CD4-positive, alpha-beta T cell treated with Interleukin-2 at 100 ng/mL for 4 hours (primary cell): ENCODE measurements around the gene RHOT2.
A peak's percentile ranks its signal among the peaks of the same experiment; 100 is the strongest.

Experiments used
- DNase-seq: peaks from one replicate; pipeline ENCODE4 v3.0.0-alpha.2; 2020; ENCODE audit warnings: low spot score

RHOT2 gene

DNA sequence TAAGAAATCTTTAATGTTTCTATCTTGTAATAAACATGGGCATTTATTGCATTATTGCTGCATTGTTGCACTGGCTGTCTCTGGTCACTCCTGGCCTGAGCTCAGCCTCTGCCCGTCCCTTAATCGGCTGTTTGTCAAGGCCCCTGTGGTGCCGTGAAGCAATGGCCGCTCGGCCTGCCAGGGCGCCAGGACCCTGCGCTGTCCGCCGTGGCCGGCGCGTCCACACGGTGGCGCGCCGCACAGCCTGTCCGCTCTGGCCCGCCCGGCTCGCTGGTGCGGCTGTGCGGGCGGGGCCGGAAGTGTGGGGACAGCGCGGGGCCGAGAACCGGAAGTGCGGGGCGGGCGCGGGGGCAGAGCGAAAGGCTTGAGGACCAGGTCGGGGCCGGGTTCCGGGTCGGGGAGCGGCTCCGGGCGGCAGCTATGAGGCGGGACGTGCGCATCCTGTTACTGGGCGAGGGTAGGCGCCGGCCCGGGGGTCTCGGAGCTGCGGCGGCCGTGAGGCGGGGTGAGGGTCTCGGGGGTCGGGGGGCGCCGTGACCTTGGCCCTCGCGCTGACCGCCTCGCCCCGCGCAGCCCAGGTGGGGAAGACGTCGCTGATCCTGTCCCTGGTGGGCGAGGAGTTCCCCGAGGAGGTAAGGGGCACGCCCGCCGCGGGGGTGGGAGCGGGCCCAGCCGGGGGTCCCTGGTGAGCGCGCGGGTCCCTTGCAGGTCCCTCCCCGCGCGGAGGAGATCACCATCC, at the start of gene RHOT2:
Gene RHOT2 (plus strand): TSS at position 353 of the 739 bp plus-strand sequence. CDS start 68 bp downstream, at position 421.
- DNase-seq: peak; percentile 92

DNA sequence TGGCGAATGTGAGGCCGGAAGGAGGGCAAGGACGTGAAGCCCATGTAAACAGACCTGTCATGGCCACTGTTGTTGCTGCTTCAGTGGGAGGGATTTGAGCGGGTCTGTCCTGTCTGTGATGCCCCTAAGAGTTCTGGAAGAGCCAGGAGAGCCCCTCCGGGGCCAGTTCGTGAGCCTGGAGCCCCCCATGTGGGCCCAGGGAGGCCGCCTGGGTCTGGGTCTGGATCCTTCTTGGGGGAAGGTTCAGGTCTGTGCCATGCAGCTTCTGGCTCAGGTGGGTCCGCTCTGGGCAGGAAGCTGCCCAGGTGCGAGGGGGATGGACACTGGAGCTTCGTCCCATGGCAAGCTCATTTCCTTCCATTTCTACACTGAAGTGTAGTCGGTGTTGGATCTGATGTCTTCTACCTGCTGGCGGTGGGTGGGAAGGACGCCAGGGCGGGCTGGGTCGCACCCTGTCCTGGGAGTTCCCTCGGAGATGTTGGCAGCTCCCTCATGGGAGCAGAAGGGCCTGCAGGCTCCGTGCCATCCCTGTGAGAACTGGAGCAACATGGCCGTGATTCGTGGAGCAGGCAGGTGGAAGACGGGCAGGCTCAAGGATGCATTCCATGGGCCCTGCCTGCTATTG, 48.3 kb upstream of the RHOT2 start:
- DNase-seq: no peak

DNA sequence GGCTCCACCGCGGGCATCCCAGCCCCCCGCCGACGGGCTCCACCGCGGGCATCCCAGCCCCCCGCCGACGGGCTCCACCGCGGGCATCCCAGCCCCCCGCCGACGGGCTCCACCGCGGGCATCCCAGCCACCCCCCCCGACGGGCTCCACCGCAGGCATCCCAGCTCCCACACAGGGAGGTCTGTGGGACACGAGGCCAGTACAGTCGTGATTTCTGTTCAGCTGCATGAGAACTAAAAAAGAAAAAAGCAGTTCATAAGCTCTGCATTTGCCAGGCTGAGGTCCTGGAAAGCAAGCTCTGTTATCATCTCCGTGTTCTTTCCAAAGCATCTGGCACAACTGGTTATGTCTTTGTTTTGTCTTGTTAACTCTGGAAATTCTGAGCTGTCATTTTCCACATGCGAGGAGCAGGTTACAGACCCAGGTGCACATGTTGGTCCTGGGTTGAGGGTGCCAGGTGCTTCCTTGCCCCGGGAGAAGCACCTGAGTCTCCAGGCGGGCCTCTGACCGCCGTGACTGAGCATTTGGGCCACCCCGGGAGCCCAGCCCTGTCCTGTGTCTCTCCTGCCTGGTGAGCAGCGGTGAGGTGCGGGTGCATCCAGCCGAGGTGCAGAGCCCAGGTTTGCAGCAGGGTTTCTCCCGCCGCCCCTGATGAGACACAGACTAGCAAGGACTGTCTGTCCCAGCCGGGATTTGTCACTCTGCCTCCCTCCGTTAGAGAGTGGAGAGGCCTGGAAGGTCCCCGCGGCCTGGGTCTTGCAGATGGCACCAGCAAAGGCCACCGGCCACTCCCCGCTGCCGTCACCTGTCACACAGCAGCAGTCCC, 47.0 kb upstream of the RHOT2 start:
- no peak for DNase-seq

DNA sequence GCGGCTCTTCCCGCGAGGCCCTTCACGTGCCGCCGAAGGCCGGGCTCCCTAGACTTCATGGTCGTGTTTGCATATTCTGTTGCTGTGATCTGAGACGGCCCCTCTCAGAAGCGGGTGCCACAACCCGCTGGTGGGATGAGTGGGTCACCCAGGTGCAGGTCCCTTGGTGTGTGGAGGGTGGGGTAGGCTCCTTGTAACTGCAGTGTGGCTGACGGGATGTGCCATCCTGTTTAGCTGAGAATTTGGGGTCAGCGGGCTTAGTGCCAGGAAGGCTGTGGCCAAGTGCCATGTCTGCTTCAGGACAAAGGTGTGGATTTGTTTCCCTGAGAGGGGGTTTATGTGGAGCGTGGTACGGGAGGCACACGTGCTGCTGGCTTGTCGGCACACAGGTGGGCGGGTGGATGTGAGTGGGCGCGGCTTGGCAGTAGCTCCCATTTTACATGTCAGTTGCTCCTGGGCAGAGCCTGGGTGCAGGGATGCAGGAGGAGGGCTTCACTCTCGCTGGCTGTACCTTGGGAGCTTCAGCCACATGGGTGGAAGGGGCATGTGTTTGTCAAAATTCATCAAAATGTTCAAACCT, 46.3 kb upstream of the RHOT2 start:
- DNase-seq: no peak

DNA sequence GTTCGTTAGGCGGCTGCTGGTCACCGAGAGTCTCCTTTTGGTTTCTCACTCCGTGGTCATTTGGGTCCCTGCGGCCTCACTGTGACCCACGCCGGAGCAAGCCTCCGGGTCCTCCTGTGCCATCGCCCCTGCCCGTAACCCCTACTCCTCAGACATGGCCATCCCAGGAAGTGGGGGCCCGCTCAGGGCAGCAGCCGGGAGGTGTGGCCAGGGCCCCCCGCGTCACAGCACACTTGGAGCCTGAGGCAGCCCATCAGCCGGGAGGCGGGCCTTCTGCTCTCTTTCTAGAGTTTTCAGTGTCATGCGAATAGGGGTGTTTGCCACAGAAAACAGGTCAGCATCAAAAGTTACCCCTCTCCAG, 45.0 kb upstream of the RHOT2 start:
- DNase-seq: no peak

DNA sequence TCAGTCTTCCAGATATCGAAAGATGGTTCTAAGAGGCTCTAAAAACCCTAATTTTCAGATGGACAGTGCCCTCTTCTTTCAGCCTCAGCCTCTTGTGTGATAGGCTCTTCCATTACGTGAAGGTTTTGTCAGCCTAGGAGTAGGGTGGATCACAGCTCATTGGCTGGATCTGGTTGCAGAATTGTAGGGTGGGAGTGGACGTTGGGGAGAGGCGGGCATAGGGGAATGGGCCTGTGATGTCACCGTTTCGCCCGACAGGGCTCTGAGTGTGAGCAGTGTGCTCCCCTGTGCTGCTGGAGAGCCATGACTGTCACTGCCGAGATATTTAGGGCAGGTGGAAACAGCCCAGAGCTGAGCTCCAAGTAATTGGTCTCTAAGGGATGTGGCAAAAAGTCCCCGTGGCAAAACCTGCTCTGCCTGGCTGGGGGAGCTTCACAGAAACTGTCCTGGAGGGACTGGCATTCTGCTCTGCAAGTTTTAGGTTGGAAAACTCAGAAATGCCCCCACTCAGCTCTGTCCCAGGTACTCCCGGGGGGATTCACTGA, 43.3 kb upstream of the RHOT2 start:
- DNase-seq: no peak

DNA sequence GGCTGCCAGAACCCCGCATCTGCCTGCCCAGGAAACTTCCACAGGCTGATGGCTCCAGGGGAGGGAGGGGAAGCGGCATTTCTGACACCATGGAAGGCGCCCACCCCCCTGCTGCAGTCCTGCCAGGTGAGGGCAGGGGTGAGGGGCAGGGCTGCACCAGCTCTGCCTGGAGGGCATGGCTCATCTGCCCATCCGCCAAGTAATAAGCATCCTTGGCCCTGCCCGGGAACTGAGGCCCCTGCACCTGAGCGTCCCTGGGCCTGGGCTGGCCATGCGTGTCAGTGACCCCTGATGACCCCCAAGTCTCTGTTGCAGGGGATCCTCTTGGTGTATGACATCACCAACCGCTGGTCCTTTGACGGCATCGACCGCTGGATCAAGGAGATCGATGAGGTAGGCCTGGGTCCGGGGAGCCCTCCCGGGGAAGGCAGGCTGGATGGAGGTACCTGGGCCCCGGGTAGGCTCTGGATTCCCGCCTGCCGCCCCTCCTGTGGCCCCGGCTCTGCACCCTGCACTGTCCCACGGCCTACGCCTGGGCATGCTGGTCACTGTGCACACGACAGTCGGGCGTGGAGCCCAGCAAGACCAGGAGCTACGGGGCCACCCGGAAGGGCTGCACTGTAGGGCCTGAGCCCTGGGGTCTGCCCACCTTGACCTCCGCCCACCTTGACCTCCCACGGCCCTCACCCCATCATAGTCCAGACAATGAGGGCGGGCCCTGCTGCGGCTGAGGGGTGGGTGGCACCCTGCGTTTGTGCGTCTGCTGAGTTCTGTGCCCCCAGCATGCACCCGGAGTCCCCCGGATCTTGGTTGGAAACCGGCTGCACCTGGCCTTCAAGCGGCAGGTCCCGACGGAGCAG, 42.6 kb upstream of the RHOT2 start:
- no peak for DNase-seq

DNA sequence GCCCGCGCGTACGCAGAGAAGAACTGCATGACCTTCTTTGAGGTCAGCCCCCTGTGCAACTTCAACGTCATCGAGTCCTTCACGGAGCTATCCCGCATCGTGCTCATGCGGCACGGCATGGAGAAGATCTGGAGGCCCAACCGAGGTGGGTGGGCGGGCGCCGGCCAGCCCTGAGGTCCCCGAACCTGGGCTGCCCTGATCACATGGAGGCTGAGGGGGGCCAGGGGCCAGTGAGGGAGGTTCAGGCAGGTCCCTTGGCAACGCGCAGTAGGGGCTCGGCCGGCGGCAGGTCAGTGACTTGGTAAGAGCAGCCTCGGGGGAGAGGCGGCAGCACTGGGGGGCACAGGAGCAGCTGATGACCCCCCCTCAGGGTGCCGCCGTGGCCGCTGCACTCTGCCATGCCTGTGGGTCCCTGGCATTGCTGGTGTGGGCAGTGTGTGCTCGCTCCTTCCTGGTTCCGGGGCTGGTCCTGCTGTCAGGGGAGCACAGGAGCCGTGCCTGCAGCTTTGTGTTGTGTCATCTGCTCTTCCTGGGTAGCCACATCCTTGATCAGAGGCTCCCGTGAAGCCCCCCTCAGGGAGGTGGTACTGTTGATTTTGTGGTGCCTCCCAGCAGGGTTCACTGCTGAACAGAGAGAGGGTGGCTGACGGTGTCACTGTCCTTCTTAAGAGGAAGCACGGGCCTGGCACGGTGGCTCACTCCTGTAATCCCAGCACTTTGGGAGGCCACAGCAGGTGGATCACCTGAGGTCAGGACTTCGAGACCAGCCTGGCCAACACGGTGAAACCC, 41.8 kb upstream of the RHOT2 start:
- no peak for DNase-seq

DNA sequence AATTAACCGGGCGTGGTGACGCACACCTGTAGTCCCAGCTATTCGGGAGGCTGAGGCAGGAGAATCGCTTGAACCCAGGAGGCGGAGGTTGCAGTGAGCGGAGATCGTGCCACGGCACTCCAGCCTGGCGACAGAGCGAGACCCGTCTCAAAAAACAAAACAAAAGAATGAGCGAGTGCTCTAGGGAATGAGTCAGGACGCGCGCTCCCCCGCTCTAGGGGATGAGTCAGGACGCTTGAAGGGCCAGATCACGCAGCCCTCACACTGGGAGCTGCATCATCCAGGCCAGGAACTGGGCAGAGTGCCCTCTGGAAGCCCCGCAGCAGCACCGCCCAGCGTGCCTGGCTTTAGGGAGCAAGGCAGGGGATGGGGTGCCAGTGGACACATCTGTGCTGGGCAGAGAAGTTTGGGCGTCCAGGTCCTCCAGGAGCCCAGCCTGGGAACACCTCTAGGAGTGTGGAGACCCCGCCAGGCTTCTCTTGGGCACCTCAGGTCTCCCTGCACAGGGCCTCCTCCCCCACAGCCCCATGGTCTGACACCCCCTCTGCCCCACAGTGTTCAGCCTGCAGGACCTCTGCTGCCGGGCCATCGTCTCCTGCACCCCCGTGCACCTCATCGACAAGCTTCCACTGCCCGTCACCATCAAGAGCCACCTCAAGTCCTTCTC, 41.0 kb upstream of the RHOT2 start:
- DNase-seq: no peak

DNA sequence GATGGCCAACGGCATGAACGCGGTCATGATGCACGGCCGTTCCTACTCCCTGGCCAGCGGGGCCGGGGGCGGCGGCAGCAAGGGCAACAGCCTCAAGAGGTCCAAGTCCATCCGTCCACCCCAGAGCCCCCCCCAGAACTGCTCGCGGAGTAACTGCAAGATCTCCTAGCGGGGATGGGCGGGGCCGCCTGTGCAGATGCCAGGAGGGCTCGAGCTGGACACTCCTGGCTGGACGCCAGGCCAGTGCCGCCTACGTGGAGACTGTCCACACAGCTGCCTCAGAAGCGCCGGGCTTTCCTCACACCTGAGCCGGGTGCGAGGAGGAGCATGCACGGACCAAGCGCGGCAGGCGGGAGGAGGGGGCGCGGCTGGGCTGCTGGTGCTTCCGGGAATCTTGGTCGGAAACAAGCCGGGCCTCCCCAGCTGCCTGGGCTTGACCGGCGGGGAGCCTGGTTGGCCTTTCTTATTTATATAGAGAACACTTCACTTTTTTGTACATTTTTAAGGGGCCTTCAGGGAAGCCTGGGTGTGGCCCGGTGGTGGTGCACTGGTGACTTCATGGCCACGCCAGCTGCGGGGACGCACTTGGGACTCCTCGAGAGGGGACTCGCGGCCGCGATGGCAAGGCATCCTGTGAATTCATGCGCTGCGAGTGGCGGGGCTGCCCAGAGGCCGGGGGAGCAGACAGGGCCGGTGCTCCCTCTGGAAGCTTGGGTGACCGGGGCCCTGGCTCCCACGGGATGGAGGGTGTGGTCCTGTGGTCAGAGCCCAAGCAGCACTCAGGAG, 40.3 kb upstream of the RHOT2 start:
- DNase-seq: no peak

DNA sequence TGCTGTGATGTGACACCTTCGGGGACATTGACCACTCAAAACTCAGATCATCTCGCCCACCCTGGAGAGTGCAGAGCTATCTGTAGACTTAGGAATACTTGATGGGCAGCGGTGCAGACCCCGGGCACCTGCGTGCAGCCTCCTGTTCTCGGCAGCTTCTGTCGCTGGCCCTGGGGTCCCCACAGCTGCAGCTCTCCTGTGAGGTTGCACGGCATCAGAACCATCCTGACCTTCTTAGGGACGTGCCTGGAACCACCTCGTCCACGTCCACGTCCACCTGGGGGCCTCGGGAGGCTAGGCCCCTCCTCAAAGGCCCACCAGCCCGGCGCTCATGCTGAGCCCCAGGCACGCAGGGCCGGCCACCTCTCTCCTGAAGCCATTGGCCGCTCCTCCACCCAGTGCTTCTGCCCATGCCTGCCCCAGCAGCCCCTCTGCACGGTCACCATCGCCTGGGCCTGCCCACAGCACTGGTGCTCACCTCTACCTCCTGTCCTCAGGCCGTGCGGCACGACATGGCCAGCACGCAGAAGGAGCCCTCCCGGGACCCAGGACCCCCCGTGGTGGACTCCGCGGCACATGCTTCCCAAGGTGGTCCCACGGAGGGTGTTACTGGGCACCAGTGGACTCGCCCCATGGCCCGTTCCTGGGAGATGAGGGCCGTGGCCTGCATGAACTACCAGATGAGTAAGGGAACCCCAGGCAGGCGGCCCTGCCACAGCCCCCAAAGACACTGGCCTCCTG, 39.4 kb upstream of the RHOT2 start:
- no peak for DNase-seq

DNA sequence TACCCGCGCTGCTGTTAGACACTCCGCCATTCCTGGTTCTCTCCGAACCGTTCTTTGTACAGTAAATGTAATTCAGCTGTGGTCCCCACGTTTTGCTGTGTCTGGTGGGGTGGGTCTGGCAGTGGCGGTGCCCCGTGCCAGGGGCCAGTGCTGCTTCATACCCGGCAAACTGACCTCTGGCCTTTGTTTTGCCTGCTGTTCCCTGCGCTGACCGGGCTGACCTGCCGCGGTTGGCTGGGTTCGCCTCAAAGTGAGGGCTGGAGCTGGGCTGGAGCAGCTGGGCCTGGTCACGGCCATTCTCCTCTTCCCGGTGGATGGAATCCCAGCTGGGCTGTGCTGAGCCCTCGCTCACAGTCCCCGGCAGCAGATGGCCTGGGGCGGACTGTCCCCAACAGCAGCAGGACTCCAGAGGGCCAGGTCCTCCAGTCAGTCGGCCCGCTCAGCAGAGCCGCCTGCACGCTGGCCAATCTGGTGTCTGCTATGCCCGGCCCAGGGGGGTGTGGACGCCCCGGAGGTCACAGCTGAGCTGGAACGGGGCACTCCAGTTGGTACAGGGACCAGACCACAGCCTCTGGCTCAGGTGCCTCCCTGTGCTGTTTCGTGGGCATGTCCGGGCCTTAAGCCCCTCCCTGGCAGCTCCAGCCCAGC, 38.6 kb upstream of the RHOT2 start:
- no peak for DNase-seq

DNA sequence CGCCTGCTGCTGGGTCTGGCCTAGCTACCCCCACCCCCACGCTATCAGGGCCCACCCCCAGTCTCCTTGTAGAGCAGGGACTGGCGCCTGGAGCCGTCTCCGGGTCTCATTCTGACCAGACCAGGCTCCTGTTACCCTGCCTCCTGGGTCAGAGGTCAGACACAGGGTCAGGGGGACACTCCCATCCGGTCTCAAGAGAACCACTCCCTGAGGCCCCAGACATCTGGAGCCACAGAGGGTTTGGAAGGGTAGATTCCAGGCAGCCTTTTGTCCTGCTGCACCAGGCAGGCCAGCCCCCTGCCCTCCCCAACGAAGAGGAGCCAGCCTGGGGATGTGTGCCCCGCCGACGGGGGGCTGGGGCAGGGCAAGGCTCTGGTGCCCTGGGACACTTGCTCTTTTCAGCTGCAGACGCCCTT, 38.1 kb upstream of the RHOT2 start:
- no peak for DNase-seq

DNA sequence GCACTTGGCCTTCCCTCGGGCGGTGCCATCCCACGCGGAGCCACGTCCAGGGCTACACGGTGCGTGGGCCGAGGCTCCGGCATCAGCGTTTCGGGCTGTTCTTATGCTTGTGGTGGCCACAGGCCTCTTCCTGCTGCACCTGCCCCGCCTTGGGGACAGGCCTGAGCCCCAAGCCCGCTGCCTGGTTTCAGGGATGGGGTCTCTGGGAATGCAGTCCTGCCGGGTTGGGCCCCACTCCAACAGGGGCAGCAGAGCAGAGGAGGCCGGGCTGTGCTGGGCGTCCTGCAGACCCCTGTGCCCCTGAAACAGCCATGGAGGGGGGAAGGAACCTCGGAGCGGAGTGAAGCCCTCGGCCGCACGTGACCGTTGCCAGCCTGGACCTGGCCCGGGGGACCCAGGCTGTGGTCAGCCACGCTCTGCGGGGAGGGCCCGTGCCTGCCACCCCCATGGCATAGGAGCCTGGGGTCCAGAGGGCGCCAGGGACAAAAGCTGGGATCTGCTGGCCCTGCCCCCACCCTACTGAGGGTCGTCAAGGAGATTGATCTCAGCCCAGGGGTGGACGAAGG, 37.6 kb upstream of the RHOT2 start:
- no peak for DNase-seq

DNA sequence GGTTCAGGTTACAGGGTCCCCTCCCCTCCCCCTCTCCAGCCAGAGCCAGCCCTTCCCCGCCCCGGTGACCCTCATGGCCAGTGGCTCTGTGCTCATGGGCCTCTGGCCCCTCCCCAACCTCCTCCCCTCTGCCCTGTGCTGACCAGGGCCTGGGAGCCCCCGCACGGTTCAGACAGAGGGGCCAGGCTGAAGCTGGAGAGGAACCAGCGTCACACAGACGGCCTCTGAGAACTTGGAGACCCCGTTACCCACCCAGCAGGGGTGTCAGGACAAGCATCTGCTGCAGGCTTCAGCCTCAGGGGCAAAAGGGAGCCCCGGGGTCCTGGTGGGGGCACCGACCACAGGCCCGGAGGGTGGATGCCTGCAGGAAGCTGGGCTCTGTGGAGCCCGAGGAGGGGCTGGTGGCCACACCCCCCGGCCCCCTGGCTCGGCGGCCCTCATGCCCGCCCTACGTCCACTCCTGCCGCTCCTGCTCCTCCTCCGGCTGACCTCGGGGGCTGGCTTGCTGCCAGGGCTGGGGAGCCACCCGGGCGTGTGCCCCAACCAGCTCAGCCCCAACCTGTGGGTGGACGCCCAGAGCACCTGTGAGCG, 37.0 kb upstream of the RHOT2 start, which contains the start of gene WFIKKN1:
Gene WFIKKN1 (plus strand): TSS at position 171 of the 591 bp plus-strand sequence. CDS start 269 bp downstream, at position 440.
- no peak for DNase-seq

DNA sequence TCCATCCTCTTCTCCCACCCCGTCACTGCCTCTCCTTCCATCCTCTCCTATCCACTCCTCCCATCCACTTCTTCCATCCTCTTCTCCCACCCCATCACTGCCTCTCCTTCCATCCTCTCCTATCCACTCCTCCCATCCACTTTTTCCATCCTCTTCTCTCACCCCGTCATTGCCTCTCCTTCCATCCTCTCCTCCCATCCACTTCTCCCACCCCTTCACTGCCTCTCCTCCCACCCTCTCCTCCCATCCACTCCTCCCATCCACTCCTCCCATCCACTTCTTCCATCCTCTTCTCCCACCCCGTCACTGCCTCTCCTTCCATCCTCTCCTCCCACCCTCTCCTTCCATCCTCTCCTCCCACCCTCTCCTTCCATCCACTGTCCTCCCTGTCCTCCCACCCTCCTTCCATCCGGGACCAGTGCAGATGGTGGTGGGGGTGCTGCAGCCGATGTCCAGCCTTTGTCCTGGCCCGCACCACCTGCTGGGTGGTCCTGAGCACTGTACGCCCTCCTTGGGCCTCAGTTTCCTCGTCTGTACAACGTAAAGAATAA, 36.0 kb upstream of the RHOT2 start:
- DNase-seq: no peak
